Mesodermal cell (in vitro differentiated cells): Measurements from ENCODE around the gene L1CAM.

ENCODE experiments used
- H3K27ac ChIP-seq: 2 replicates; pipeline ENCODE4 v1.7.0; 2013; ENCODE audit warnings: mild to moderate bottlenecking, low read depth, low read length, moderate library complexity; ENCODE audit not compliant: severe bottlenecking
- H3K36me3 ChIP-seq: 2 replicates; pipeline ENCODE4 v1.7.1; 2013; ENCODE audit warnings: mild to moderate bottlenecking, low read length, moderate library complexity; ENCODE audit not compliant: control insufficient read depth, insufficient read depth
- H3K4me1 ChIP-seq: one replicate; pipeline ENCODE4 v1.7.1; 2013; ENCODE audit warnings: mild to moderate bottlenecking, low read length; ENCODE audit not compliant: insufficient read depth, control insufficient read depth, poor library complexity, severe bottlenecking
- H3K4me3 ChIP-seq: 2 replicates; pipeline ENCODE4 v1.7.0; 2013; ENCODE audit warnings: low read length, control low read depth, mild to moderate bottlenecking; ENCODE audit not compliant: insufficient read depth, poor library complexity, severe bottlenecking; ENCODE audit errors: extremely low read depth
- H3K9me3 ChIP-seq: 2 replicates; pipeline ENCODE4 v1.7.1; 2013; ENCODE audit warnings: mild to moderate bottlenecking, low read length, moderate library complexity; ENCODE audit not compliant: control insufficient read depth
- WGBS, 2 experiments: methylation state at CpG; one replicate each; pipeline ENCODE4 v1.1.5; 2013; ENCODE audit warnings: missing lambda C conversion rate in 2 of 2; ENCODE audit not compliant: insufficient coverage in 2 of 2; 5-methylcytosine and 5-hydroxymethylcytosine counted together

Gene L1CAM

DNA sequence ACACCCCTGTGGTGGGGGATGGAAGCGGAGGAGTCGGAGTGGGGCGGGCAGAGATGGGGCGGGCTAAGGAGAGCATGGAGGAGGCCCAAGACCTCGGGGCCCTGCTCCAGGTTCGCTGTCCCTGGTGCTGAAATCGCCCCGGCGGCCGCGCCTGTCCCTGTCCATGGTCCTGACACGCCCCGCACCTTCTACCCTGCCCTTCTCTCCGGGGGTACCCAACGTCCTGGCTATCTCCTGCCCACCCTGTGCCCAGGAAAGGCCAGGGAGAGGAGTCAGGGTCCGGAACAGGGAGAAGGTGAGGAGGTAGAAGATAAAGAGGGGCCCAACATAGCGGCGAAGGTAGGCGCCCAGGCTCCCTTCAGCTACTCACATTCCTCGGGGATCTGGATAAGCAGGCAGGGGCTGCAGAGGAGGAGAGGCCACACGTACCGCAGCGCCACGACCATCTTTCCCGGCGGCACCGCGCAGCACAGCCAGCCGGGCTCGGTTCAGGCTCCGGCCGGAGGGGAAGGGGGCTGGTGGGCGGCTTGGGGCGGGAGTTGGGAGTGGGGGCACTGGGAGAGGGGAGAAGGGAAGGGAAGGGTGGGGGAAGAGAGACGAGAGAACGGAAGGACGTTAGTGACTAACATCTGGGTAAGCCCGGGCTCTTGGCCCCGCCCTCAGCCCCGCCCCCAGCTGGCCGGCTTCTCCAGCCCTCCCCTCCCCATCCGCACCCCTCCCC is 10.4 kb downstream of the L1CAM start:
- Histone ChIP-seq H3K4me1 (peaks cover 24% of the 10 kb centered on the region), H3K36me3 (peaks cover 8% of the 10 kb centered on the region), H3K4me3 (no peak overlapping the region), H3K9me3 (no peaks in the 10 kb centered on the region), H3K27ac (no peak overlapping the region)
- 0 to 3% methylated on average over 5 to 8 of the region's 42 CpGs for WGBS, 2 experiments

DNA sequence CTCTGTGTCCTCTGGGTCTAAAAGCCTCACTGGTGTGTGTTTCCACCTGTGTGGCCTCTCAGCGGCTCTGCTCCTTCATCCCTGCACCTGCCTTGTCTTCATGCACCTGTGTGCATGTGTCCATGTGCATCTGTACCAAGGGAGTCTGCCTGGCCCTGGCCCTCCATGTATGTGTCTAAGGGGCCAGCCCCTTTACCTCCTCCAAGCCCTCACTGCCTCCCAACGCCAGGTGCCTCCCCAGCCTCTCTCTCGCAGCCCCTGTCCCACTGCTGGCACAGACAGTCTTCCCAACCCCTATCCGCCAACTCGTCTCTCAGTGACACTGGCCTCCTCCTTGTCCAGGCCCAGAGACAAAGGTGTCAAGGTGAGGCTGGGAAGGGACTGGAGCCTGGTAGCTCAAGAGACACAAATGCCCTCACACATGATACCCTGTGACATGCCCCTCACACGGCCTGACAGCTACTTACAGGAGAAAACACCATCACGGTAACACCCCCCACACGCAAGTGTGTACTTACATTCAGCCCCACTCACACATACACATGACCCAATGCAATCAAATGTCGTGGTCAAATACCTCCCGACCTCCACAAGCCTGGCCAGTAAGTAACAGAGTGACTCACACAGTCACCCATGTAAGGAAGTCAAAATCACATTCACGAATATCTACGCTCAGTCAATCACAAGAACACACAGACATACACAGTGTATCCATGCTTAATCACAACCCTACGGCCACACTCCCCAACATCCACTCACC is 11.4 kb downstream of the L1CAM start:
- WGBS, 2 experiments = 83 to 85% methylated on average over 4 to 10 of the region's 13 CpGs
- no peak overlapping the region for H3K27ac ChIP-seq
- H3K9me3 ChIP-seq = no peaks in the 10 kb centered on the region
- no peak overlapping the region for H3K4me3 ChIP-seq
- H3K4me1 ChIP-seq = peaks cover 20% of the 10 kb centered on the region
- peaks cover 17% of the 10 kb centered on the region for H3K36me3 ChIP-seq

GRCh38 chrX:153874085-153874365 is 11.9 kb downstream of the L1CAM start:
- 67% methylated on average over 1 of the region's 3 CpGs; no CpG with 5 or more reads in 1 of the 2 experiments for WGBS, 2 experiments
- Histone ChIP-seq H3K9me3 (no peaks in the 10 kb centered on the region), H3K36me3 (peaks cover 22% of the 10 kb centered on the region), H3K27ac (no peak overlapping the region), H3K4me1 (peaks cover 20% of the 10 kb centered on the region), H3K4me3 (no peak overlapping the region)

GRCh38 chrX:153873282-153874084 is 12.5 kb downstream of the L1CAM start:
- 29 to 60% methylated on average over 1 to 2 of the region's 7 CpGs for WGBS, 2 experiments
- Histone ChIP-seq H3K9me3 (no peaks in the 10 kb centered on the region), H3K4me1 (peaks cover 15% of the 10 kb centered on the region), H3K4me3 (no peak overlapping the region), H3K27ac (no peak overlapping the region), H3K36me3 (peaks cover 26% of the 10 kb centered on the region)

DNA sequence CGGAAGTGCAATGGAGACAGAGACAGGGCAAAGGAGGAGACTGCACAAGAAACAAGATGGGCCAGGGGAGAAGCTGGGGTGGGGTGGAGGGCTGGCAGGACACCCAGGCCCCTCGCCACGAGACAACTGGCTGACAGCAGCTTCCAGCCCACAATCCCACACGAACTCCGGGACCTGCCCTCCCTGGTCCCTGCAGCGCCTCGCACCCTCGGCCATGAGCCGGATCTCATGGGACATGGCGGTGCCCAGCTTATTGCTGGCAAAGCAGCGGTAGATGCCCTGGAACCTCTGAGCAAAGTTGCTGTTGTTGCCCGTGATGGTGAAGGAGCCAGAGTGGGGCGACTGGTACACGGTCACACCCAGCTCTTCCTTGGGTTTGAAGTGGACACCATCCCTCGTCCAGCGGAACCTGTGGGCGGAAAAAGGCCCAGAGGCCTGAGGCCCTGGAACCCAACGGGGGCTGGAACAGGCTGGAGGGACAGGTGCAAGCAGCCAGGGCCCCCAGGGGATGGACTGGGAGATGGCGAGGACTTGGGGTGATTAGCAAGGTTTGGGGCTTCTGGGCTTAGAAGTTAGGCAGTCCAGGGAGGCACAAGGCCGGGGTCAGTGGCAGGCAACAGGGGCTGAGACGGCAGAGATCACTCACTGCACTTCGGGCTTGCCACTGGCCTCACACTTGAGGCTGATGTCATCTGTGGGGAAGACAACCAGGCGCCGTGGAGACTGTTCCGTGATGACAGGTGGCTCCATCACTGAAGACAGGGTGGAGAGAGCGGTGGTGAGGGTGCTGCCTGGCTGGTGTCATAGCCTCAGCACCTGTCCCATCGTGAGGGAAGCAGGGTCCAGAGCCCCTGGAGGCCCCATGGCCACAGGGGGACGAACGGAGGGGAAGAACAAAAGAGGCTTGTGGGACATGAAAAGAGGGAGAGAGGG is 13.8 kb downstream of the L1CAM start:
- 91 to 95% methylated on average over 9 to 17 of the region's 29 CpGs for WGBS, 2 experiments

GRCh38 chrX:153871451-153871850 is 14.5 kb downstream of the L1CAM start:
- Histone ChIP-seq H3K36me3 (peaks cover 26% of the 10 kb centered on the region), H3K4me1 (peaks cover 5% of the 10 kb centered on the region), H3K27ac (no peak overlapping the region), H3K4me3 (no peak overlapping the region), H3K9me3 (no peaks in the 10 kb centered on the region)
- WGBS, 2 experiments = 33% methylated on average over 3 of the region's 6 CpGs; no CpG with 5 or more reads in 1 of the 2 experiments

More for the DNA sequence above, 13.8 kb downstream of the L1CAM start:
- peaks cover 5% of the 10 kb centered on the region for H3K4me1 ChIP-seq
- no peak overlapping the region for H3K4me3 ChIP-seq
- H3K27ac ChIP-seq = no peak overlapping the region
- H3K36me3 ChIP-seq = peaks cover 26% of the 10 kb centered on the region
- no peaks in the 10 kb centered on the region for H3K9me3 ChIP-seq

DNA sequence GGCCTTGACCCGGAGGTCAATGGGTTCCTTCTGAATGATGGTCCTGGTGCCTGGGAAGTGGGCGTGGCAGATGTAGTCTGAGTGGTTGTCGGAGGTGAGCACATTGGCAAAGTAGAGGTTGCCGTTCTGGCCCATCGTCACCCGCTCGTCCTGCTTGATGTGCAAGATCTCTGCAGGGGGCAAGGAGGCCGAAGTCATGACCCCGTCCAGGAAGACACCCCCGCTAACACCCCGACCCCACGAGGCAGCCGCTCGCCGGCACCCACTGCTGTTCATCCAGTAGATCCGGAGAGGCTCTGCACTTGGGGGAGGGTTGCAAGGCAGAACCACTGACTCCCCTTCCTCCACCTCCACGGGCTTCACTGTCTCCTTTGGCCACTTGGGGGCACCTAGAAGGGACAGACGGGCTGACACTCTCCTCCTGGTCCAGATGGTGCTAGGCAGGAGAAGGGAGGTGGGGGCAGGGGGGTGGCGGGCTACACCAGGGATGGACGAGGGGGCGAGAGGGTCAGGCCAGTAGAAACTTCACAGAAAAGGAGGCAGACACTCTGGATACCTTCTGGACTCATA is 15.1 kb downstream of the L1CAM start:
- H3K4me3 ChIP-seq = no peak overlapping the region
- H3K9me3 ChIP-seq = no peaks in the 10 kb centered on the region
- peaks cover 28% of the 10 kb centered on the region for H3K36me3 ChIP-seq
- peaks cover 5% of the 10 kb centered on the region for H3K4me1 ChIP-seq
- H3K27ac ChIP-seq = no peak overlapping the region
- 85 to 87% methylated on average over 6 to 10 of the region's 21 CpGs for WGBS, 2 experiments

GRCh38 chrX:153870288-153870690 is 15.7 kb downstream of the L1CAM start:
- H3K27ac ChIP-seq = no peak overlapping the region
- H3K36me3 ChIP-seq = peaks cover 33% of the 10 kb centered on the region
- peaks cover 5% of the 10 kb centered on the region for H3K4me1 ChIP-seq
- no peak overlapping the region for H3K4me3 ChIP-seq
- no peaks in the 10 kb centered on the region for H3K9me3 ChIP-seq
- WGBS, 2 experiments = 95 to 100% methylated on average over 4 of the region's 11 CpGs

- Histone ChIP-seq H3K27ac (no peak overlapping the region), H3K4me3 (no peak overlapping the region), H3K36me3 (peaks cover 33% of the 10 kb centered on the region), H3K9me3 (no peaks in the 10 kb centered on the region), H3K4me1 (peaks cover 5% of the 10 kb centered on the region)
- WGBS, 2 experiments = 93 to 97% methylated on average over 8 to 11 of the region's 31 CpGs
Measured at GRCh38 chrX:153869473-153870287, 16.3 kb downstream of the L1CAM start.
